Dermis blood vessel endothelial cell (primary cell): Measurements from ENCODE around the gene SLC17A6. TPM values are rescaled to one million over a fixed set of nuclear protein-coding genes. Genes with fewer than 3 reads are reported as not detected.

ENCODE experiments used
- DNase-seq: peaks from one replicate; pipeline ENCODE4 v3.0.0; 2010
- total RNA-seq: library from RNA; depleted of rRNA; stranded (reverse); fragments of >200 nt; gene quantifications from 2 replicates; pipeline ENCODE4 v1.2.3, GENCODE V29; 2014

SLC17A6 gene
- total RNA-seq, 1 donor from 2014 or later = not detected

DNA sequence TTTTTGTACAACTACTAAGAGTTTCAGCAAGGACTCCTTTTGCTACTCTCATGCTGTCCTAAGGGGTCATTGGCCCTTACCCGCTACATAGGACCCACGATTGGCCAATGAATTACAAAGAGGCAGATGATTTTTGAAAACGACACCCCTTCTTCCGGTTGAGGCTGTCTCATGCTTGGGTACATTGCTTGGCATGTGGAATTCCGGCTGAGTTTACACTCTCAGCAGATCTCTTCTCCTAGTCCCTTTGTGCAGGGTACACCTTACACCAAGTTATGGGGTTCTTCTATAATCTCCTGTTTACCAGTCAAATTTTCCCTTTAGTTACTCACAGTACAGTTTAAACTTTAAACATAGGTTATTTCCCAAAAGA, 52.1 kb downstream of the SLC17A6 start:
- no peak for DNase-seq

DNA sequence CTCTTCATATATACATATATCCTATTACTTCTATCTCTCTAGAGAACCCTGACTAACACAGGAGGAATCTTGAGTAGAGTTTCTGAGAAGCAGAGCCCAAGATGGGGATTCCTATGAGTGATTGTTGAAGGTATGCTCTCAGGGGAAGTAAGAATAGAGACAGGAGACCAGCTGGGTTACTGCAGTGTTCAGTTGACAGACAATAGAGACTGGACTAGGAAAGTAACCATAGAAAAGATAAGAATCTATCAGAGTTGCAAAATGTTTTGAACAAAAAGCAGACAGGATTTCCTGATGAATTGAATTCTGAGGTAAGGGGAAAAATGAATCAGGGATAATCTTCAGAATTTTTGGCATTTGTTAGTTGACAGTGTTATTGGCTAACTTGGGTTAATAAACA, 54.4 kb downstream of the SLC17A6 start:
- DNase-seq = peak; percentile 30

DNA sequence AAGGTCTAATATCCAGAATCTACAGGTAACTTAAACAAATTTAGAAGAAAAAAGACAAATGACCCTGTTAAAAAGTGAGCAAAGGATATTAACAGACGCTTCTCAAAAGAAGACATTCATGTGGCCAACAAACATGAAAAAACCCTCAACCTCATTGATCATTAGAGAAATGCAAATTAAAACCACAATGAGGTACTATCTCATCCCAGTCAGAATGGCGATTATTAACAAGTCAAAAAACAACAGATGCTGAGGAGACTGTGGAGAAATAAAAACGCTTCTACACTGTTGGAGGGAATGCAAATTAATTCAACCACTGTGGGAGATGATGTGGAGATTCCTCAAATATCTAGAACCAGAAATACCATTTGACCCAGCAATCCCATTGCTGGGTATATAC, 67.2 kb downstream of the SLC17A6 start:
- no peak for DNase-seq

DNA sequence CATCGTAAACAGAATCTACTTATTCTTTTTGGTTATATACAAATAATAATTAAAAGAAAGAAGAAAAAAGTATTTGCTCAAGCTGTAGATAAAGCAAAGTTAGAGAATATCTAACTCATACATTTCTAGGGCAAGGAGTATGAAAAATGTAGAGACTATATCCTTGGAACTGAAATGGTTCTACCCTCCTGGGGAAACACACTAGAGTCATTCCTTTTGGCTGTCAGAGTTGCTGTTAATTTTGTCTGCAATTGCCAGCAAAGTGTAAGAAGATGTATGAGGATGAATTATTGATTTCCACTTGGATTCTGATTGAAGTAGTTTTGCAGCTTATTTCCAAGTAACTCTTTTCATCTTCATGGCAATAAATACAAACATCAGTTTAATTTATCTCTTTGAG, 69.1 kb downstream of the SLC17A6 start:
- DNase-seq = no peak

DNA sequence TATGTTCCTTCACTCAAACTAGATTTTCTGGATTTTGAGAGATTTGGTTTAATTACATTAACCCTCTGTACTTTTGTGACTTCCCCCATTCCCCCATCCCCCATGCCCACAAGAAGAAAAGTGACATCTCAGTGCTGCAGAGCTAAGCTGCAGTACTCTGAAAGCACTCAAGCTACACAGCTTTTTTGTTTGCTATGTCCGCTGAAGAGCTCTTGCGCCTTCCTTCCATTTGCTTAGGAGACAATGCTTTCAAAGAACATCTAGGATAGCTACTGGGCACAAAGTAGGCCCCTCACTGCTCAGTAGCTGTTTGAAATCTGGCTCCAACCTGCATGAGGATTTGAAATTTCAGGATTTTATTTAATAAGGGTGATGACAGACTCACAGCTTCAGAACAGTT, 69.7 kb downstream of the SLC17A6 start:
- DNase-seq = no peak

DNA sequence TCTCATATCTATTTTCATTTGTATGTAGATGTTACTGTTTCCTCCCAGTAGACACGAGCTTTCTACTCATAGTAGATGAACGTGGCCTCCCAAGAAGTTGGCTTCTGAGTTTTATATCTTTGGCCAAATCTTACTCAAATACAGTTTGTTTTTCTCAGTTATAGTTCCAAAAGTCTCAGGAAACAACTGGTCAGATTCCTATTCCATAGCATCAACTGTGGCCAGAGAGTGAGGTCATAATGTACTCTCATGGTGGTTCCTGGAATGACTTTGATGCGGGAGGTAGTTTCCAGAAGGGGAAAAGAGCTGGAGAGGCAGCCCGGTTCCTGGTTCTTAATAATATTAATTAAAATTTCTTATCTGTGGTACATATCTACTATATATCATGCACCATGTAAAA, 77.3 kb downstream of the SLC17A6 start:
- DNase-seq = no peak

DNA sequence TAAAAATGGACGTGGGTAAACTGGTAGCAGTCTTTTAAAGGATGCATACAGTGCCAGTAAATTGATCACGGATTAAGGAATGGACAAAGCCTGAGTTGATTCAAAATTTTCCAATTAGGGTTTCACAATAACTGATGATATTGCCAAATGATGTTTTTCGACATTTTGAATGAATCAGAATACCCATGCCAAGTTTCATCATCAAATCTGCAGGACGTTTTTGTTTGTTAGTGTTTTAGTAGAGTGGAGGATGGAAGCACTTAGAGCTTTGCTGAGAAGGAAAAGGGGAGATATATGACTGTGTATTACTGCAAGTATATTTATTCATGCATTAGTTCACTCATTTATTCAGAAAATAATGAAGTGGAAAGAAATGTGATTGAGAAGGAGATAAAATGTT, 78.3 kb downstream of the SLC17A6 start:
- DNase-seq = no peak

DNA sequence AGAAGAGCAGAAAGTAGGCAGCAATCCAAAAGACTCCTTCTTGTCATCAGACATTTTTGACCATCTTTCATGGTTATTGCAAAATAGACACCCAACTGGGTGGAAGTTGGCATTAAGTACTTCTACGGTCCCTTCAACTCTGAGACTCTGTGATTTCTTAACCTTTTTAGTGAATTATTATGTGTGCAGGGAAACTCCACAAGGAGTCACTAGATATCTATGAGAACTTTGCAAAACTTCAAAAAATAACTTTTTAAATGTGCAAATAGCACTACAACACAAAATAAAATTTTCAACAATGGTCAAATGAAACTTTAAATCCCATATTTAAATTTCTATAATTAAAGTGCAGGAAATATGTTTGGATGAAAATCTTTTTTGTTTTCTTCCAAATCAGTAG, 88.7 kb downstream of the SLC17A6 start:
- DNase-seq = no peak

Other genes with a start within 250 kb of the SLC17A6 start
- gene ANO5, start 145.3 kb upstream of the SLC17A6 start, total RNA-seq = under 0.01 and 0.09 TPM in 2 replicates